ENCODE measurements around the gene PTPRE. TPM values are rescaled to one million over a fixed set of nuclear protein-coding genes. Genes with fewer than 3 reads are reported as not detected.

The PTPRE gene
- polyA plus RNA-seq, 4 donors, result 4.5 to 7.5 (median 6.6) TPM

- no peak for DNase-seq (ENCODE audit: low read depth in 4 of 4, low spot score in 2 of 4)
Observed at GRCh38 chr10:127945948-127946711, 39.2 kb downstream of the PTPRE start.

GRCh38 chr10:127947211-127947610 lies 40.3 kb downstream of the PTPRE start:
- DNase-seq (ENCODE audit: low read depth in 4 of 4, low spot score in 2 of 4), result no peak

DNA sequence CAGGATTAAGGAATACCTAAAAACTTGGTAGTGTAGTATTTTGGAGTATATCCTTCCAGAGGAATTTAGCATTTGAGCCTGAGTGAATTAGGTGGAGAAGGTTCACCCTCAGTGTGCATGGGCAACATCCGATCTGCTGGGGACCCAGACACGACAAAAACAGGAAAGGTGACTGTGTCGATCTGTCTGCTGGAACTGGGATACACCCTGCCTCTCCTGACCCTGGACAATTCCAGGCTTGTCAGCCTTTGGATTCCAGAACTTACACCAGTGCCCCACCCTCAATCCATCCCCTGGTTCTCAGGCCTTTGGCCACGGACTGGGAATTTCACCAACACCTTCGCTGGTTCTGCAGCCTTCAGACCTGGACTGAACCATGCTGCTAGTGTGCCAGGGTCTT lies 41.9 kb downstream of the PTPRE start:
- no peak for DNase-seq (ENCODE audit: low read depth in 4 of 4, low spot score in 2 of 4)

DNA sequence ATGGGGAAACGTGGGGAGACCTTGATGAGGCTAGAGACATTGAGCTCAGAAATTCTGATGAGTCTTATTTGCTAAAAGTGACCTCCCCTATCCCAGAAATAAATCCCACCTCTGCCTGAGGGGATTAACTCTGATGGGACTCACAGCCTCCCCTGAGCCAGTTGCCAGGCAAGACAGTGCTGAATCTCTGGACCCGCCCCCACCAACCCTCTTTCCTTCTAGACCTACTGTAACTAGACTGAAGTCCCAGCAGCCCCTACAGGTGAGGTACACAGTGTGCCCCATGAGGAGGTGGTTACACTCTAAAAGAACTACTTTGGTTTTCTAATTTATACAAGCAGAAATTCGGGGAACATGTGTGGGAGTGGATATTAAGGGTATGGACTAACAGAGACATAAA lies 42.9 kb downstream of the PTPRE start:
- no peak for DNase-seq (ENCODE audit: low read depth in 4 of 4, low spot score in 2 of 4)

- no peak for DNase-seq (ENCODE audit: low read depth in 4 of 4, low spot score in 2 of 4)
Observed at GRCh38 chr10:127951861-127952574, 45.1 kb downstream of the PTPRE start.

DNA sequence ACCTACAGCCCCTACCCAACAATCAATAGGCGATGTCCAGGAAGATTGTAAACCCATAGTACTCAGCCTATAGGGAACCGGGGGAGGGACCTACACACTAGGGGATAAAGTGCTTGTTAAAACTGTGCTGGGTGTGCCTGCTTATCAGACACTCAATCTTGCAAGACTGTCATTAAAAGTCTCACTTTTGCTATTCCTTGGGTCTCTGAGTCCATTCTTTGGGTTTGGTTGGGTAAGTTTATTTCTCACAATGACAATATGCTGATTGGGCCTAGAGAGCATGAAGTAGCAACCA lies 45.6 kb downstream of the PTPRE start:
- no peak for DNase-seq (ENCODE audit: low read depth in 4 of 4, low spot score in 2 of 4)

DNA sequence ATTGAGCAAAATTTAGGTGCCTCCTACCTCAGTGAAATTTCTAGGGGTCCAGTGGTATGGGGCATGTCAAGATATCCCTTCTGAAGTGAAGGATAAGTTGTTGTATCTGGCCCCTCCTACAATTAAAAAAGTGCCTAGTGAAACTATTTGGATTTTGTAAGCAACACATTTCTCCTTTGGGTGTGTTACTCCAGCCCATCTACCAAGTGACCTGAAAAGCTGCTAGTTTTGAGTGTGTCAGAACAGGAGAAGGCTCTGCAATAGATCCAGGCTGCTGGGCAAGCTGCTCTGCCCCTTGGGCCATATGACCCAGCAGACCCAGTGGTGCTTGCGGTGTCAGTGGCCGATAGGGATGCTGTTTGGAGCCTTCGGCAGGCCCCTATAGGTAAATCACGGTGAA lies 46.0 kb downstream of the PTPRE start:
- DNase-seq (ENCODE audit: low read depth in 4 of 4, low spot score in 2 of 4), result no peak

- no peak for DNase-seq (ENCODE audit: low read depth in 4 of 4, low spot score in 2 of 4)
Observed at GRCh38 chr10:127953876-127954275, 47.0 kb downstream of the PTPRE start.

DNA sequence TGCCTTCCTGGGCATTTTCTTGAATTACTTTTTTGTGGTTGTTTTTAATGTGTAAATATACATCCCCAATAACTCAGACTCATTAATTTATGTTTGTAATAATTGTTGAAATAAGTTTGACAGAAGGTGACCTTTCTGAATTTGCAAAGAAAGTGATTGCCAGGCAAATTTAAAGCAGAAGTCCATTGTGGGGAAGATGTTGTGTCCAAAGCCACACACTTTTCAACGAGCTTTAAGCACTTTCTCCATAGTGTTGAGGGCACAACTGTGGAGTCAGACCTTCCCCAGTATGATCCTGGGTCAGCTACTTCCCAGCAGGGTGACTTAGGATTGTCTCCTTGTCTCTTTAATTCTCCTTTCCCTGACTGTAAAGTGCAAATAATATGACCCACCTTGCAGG lies 52.5 kb downstream of the PTPRE start:
- no peak for DNase-seq (ENCODE audit: low read depth in 4 of 4, low spot score in 2 of 4)

GRCh38 chr10:127961071-127961470 lies 54.2 kb downstream of the PTPRE start:
- no peak for DNase-seq (ENCODE audit: low read depth in 4 of 4, low spot score in 2 of 4)

- no peak for DNase-seq (ENCODE audit: low read depth in 4 of 4, low spot score in 2 of 4)
Observed at GRCh38 chr10:127962205-127962604, 55.3 kb downstream of the PTPRE start.

DNA sequence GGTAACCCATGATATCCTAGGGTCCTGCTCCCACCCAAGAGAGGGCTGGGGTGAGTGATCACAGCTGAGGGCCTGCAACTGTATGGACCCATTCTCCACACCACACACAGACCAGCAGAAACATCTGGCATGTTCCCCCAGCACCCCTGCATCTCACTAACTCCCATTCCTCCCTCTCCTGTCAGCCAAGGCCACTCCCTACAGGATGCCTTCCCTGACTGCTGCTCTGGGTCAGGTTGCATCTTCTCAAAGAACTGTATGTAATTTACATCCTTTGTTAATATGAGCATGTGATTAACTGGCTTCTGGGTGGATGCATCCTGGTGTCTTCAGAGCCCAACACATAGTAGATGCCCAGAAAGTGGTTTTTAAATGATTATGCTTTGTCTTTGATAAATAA lies 56.2 kb downstream of the PTPRE start:
- DNase-seq (ENCODE audit: low read depth in 4 of 4, low spot score in 2 of 4), result no peak

DNA sequence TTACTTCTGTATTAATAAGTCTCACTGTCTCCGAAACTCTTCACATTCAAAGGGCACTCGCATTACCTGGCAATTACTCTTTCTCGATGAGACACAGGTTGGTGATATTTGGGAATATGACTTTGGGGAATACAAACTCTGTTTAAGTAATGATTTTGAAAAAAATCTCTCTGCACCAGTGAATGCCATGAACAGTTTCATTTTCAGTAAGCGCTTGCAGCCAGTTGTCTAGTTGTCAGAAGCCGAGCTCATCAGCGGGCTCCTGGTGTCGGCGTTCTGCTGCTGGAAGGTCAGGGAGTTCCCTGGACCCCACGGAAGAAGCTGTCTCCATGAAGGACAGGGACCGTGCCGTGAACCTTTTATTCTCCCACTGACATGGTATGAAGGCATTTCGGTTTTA lies 57.7 kb downstream of the PTPRE start:
- no peak for DNase-seq (ENCODE audit: low read depth in 4 of 4, low spot score in 2 of 4)

GRCh38 chr10:127966875-127967274 lies 60.0 kb downstream of the PTPRE start:
- no peak for DNase-seq (ENCODE audit: low read depth in 4 of 4, low spot score in 2 of 4)

- no peak for DNase-seq (ENCODE audit: low read depth in 4 of 4, low spot score in 2 of 4)
Observed at GRCh38 chr10:127968027-127968441, 61.1 kb downstream of the PTPRE start.

- DNase-seq (ENCODE audit: low read depth in 4 of 4, low spot score in 2 of 4), result no peak
Observed at GRCh38 chr10:127968659-127969058, 61.8 kb downstream of the PTPRE start.

GRCh38 chr10:127971101-127971946 lies 64.4 kb downstream of the PTPRE start:
- DNase-seq (ENCODE audit: low read depth in 4 of 4, low spot score in 2 of 4), result no peak

- no peak for DNase-seq (ENCODE audit: low read depth in 4 of 4, low spot score in 2 of 4)
Observed at GRCh38 chr10:127971963-127972615, 65.2 kb downstream of the PTPRE start.

- no peak for DNase-seq (ENCODE audit: low read depth in 4 of 4, low spot score in 2 of 4)
Observed at GRCh38 chr10:127972751-127973357, 66.0 kb downstream of the PTPRE start.

- no peak for DNase-seq (ENCODE audit: low read depth in 4 of 4, low spot score in 2 of 4)
Observed at GRCh38 chr10:127973791-127974311, 66.9 kb downstream of the PTPRE start.

Measured in left renal cortex interstitium (tissue), 4 donors.